ENCODE results near the gene PEPD.
A peak's percentile ranks its signal among the peaks of the same experiment; 100 is the strongest.

PEPD gene

DNA sequence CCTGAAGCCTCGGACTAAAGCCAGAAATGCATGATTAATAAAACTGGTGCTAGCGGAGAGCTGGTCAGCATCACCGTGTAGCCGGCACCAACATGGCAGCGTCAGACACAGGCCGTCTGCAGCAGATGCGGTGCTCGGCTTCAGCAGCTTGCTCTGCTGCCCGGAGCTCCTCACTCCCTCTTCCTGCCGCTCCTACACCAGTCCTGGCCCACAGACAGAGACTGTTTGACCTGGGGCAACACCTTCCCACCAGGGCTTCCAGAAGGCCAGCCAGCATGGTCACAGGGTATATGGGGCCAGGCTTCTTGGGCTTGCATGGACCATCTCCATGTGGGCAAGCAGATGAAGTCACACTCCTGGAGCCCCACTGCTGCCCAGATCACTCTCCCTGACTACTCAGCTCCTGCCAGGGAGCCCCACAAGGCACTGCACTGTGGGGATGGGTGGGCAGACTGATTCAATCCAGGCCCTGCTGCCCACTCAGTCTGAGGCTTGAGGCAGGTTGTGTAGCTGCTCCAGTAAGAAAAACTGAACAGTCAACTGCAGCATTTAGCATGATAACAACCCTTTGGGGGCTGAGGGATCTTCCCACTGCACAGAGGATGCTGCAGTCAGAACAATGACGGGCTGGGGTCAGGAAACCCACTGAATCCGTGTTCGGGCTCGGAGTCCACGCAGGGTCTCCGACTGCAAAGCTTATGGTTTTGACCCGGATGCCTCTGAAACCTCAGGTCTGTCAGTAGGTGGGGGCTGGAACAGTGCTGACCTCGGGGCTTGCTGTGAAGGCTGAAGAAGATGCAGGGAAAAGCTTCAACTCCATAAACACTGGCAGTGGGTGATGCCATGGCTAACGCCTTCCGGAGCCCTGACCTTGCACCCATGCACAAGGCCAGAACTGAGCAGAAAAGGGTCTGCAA is 102.5 kb downstream of the PEPD start:
- DNase-seq (ENCODE audit: low read depth) = no peak
- TF ChIP-seq, protein P1, sequence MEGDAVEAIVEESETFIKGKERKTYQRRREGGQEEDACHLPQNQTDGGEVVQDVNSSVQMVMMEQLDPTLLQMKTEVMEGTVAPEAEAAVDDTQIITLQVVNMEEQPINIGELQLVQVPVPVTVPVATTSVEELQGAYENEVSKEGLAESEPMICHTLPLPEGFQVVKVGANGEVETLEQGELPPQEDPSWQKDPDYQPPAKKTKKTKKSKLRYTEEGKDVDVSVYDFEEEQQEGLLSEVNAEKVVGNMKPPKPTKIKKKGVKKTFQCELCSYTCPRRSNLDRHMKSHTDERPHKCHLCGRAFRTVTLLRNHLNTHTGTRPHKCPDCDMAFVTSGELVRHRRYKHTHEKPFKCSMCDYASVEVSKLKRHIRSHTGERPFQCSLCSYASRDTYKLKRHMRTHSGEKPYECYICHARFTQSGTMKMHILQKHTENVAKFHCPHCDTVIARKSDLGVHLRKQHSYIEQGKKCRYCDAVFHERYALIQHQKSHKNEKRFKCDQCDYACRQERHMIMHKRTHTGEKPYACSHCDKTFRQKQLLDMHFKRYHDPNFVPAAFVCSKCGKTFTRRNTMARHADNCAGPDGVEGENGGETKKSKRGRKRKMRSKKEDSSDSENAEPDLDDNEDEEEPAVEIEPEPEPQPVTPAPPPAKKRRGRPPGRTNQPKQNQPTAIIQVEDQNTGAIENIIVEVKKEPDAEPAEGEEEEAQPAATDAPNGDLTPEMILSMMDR (IDR thresholded peaks at IDR 0.05; ENCODE audit: low read length, missing control alignments) = no peak
- H3K4me3 ChIP-seq (replicated peaks; ENCODE audit: low read depth, low read length) = no peak overlapping the region

DNA sequence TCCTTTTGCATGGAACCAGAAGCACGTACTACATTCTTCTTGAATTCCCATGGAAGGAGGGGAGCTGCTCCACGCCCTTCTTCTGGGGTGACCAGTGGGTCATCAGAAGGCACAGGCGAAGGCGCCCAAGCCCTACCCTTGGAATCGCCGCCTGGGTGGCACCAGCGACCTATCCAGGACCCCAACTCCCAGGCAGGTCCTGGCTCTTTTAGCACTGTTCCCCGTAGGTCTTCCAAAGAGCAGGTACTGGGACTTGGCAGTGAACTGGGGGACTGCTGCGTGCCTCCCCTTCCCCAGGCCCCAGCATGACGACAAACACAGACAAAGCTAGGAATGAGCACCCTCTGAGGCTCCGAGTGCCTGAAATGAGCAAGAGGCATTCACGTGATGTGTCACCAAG is 103.1 kb downstream of the PEPD start:
- DNase-seq (ENCODE audit: low read depth) = no peak
- TF ChIP-seq, protein P1 (IDR thresholded peaks at IDR 0.05; ENCODE audit: low read length, missing control alignments) = no peak
- H3K4me3 ChIP-seq (replicated peaks; ENCODE audit: low read depth, low read length) = no peak overlapping the region

DNA sequence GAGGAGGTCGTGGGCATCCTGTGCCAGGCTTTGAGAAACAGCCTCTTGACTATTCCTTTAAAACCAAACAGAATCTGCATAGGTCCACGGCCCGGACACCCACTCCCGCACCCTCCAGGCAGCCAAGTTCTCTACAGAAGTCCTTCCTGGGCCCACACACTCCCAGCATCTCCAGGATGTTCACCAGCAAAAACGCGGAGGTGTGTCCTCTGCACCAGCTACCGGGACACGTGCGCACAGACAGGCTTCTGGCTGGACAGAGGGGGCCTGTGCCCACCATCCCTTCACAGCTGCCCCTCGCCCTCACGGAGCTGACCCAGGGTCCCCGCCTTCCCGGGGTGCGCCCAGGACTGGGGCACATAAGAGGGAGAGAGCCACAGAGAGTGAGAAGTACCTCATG is 103.8 kb downstream of the PEPD start:
- H3K4me3 ChIP-seq (replicated peaks; ENCODE audit: low read depth, low read length) = no peak overlapping the region
- TF ChIP-seq, protein P1 (IDR thresholded peaks at IDR 0.05; ENCODE audit: low read length, missing control alignments) = no peak
- DNase-seq (ENCODE audit: low read depth) = no peak

DNA sequence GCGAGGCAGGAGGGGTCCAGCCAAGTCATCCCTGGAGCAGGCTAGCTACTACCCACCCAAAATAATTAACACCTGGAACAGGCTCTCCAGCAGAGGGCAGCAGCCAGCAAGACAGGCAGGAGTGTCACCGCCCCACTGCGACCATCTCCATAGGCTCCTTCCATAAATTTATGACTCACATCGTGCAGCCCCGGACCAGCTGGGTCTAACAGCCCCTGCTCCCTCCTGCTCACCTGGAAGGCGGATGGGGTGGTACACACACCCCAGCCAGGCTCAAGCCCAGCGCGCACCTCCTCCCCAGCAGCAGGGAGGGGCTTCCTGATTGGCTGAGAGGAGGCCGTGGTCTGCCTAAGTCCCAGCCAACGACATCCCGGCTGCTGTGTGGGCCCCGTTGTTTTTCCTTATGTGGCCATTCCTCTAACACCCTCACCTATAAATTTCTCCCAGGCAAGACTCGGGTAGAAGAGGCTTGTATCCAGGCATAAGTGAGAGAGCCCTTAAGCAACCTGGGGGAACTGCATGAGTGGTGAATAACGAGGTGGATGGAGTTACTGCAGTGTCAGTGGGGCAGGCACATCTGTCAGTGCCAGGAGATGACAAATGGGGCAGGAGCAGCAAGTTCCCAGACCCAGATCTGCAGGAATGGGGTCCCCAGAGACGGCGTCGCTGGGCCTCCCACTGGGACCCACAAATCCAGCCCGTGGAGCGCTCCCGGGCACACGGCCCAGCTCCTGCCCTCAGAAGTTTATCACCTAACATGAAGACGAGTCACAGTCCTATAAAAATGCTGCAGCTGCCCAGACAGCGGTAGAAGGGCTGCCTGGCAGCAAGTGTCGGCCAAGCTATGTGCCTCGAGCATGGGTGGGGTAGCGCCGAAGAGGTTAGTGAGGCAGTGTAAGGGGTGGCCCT is 105.0 kb downstream of the PEPD start:
- TF ChIP-seq, protein P1 (IDR thresholded peaks at IDR 0.05; ENCODE audit: low read length, missing control alignments) = peak; percentile 74
- peak; percentile 70 for DNase-seq (ENCODE audit: low read depth)
- no peak overlapping the region for H3K4me3 ChIP-seq (replicated peaks; ENCODE audit: low read depth, low read length)

- no peak overlapping the region for H3K4me3 ChIP-seq (replicated peaks; ENCODE audit: low read depth, low read length)
- TF ChIP-seq, protein P1 (IDR thresholded peaks at IDR 0.05; ENCODE audit: low read length, missing control alignments) = no peak
- DNase-seq (ENCODE audit: low read depth) = no peak
Observed at GRCh38 chr19:33414667-33415605, 106.7 kb downstream of the PEPD start.
